Adrenal gland (tissue), 19 donors: Measurements from ENCODE around the gene SLC38A9. TPM values are rescaled to one million over a fixed set of nuclear protein-coding genes. Genes with fewer than 3 reads are reported as not detected.
"Not testable (repeated sequence)": the region's sequence is repeated elsewhere in the genome, so short reads cannot be mapped to it uniquely, and the experiment has no call there.

Experiments
- DNase-seq, 7 donors: peaks; one replicate each; pipeline ENCODE4 v3.0.0-alpha.2; 2019 to 2020
- H3K27ac ChIP-seq, 5 donors: fragments of 200-600 bp; sonication (generic) in 4 of 5; 1 replicate in 3 of 5; 2 replicates in 2 of 5; pipeline versions ENCODE4 v1.5.1 to v1.8.0; 2016 to 2020; ENCODE audit warnings: mild to moderate bottlenecking in 1 of 5
- H3K27me3 ChIP-seq: fragments of 200-600 bp; 2 replicates; pipeline ENCODE4 v1.8.0; 2021
- H3K36me3 ChIP-seq, 2 donors: fragments of 200-600 bp; replicated peaks in 1 of 2; 1 replicate in 1 of 2; 2 replicates in 1 of 2; pipeline versions ENCODE4 v1.5.1 to v1.8.0; 2018 to 2022
- H3K4me1 ChIP-seq, 2 donors: fragments of 200-600 bp; replicated peaks in 1 of 2; 1 replicate in 1 of 2; 2 replicates in 1 of 2; pipeline versions ENCODE4 v1.5.1 to v1.8.0; 2018 to 2021
- H3K4me3 ChIP-seq, 4 donors: fragments of 200-600 bp; sonication (generic) in 3 of 4; one replicate each; pipeline ENCODE4 v1.5.1; 2016 to 2018
- H3K9me3 ChIP-seq, 3 donors: fragments of 200-600 bp; sonication (generic) in 1 of 3; replicated peaks in 1 of 3; 1 replicate in 2 of 3; 2 replicates in 1 of 3; pipeline versions ENCODE4 v1.5.1 to v1.8.0; 2016 to 2021
- POLR2A ChIP-seq, 2 donors: fragments of 450-650 bp; IDR thresholded peaks; one replicate each; pipeline ENCODE4 v1.6.1; 2017; ENCODE audit warnings: antibody characterized with exemption in 2 of 2, mild to moderate bottlenecking in 2 of 2, moderate library complexity in 1 of 2
- WGBS, 4 donors: extraction: QIAGEN DNeasy Blood & Tissue Kit in 2 of 4; methylation state at CpG; one replicate each; pipeline versions ENCODE4 v1.1.5 to v1.1.7; 2013 to 2017; 5-methylcytosine and 5-hydroxymethylcytosine counted together
- intact Hi-C, 2 donors: fragments of 100-400 bp; cut with DNase I; formaldehyde crosslinking; loops; one replicate each; pipeline versions ENCODE4 v1.14.1 to v1.15.0; 2022 to 2023
- long read RNA-seq, 10 donors: library from polyadenylated mRNA in 3 of 10; unstranded in 2 of 10; stranded (forward) in 1 of 10; transcript quantifications; one replicate each; pipeline ENCODE4 v2.0.0 and lab custom pipeline, GENCODE V29; 2021 to 2026
- polyA plus RNA-seq, 3 donors: library from polyadenylated mRNA; stranded (reverse); fragments of 200-250 nt in 2 of 3; fragments of 350-450 nt in 1 of 3; fragmentation: Illumina TruSeq in 1 of 3; extraction: RNeasy Lipid Tissue Mini Kit (QIAGEN cat#74804) in 1 of 3; gene quantifications; one replicate each; pipeline ENCODE4 v1.2.3, GENCODE V29; 2013 to 2014
- total RNA-seq, 9 donors: library from RNA; depleted of rRNA in 4 of 9; stranded (reverse); fragments of >200 nt in 4 of 9; fragments of 120-200 nt in 1 of 9; fragmentation: NEBNext Ultra II Directional in 1 of 9; extraction: Animal tissue kit (Norgen Biotek cat#: 25700) in 1 of 9; gene quantifications; one replicate each; pipeline versions ENCODE4 v1.1.0 to v1.2.4, GENCODE V29; 2013 to 2023
- TF ChIP-seq, protein P1 (sequence below), 6 experiments: fragments of 450-650 bp in 4 of 6; fragments of 200-600 bp in 2 of 6; sonication (generic) in 1 of 6; IDR thresholded peaks; 1 replicate in 5 of 6; 2 replicates in 1 of 6; pipeline versions ENCODE4 v1.5.1 to v1.8.0; 2016 to 2021; ENCODE audit warnings: antibody characterized with exemption in 6 of 6, mild to moderate bottlenecking in 2 of 6, moderate library complexity in 1 of 6
- donor health status: healthy with polysubstance abuse.
- donor health status: Bipolar disorder and iron deficiency.
- donor health status: DM: yes; HTN: yes; CAD: no.
- donor health status: DM: no; HTN: no; CAD: no.
- donor health status: DM: no; HTN: no; CAD: no.
- donor health status: DM: yes; HTN: yes; CAD: no.

The SLC38A9 gene, protein sequence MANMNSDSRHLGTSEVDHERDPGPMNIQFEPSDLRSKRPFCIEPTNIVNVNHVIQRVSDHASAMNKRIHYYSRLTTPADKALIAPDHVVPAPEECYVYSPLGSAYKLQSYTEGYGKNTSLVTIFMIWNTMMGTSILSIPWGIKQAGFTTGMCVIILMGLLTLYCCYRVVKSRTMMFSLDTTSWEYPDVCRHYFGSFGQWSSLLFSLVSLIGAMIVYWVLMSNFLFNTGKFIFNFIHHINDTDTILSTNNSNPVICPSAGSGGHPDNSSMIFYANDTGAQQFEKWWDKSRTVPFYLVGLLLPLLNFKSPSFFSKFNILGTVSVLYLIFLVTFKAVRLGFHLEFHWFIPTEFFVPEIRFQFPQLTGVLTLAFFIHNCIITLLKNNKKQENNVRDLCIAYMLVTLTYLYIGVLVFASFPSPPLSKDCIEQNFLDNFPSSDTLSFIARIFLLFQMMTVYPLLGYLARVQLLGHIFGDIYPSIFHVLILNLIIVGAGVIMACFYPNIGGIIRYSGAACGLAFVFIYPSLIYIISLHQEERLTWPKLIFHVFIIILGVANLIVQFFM
- 10 to 100 TPM; 11.1 to 61.4 (median 15.3) TPM for total RNA-seq
- polyA plus RNA-seq = 10 to 100 TPM in 1 of 3 donors, 1 to 10 TPM in 2; 7.6 to 15.0 (median 8.7) TPM
- long read RNA-seq, donor 1 = 0 reads
- long read RNA-seq, donor 2, partial matches to known transcripts = 9 of 10 reads
- long read RNA-seq, donor 2, other reads (novel, unspliced or antisense) = 0 of 10 reads
- long read RNA-seq, donor 3, partial matches to known transcripts = 0 of 1 reads
- long read RNA-seq, donor 3, other reads (novel, unspliced or antisense) = 0 of 1 reads
- long read RNA-seq, donor 4, partial matches to known transcripts = 0 of 8 reads
- long read RNA-seq, donor 4, other reads (novel, unspliced or antisense) = 6 of 8 reads
- long read RNA-seq, donor 5, partial matches to known transcripts = 0 of 7 reads
- long read RNA-seq, donor 5, other reads (novel, unspliced or antisense) = 3 of 7 reads
- long read RNA-seq, donor 6, partial matches to known transcripts = 0 of 2 reads
- long read RNA-seq, donor 6, other reads (novel, unspliced or antisense) = 2 of 2 reads
- long read RNA-seq, donor 7 = 0 reads
- long read RNA-seq, donor 8 = 0 reads
- long read RNA-seq, donor 9, partial matches to known transcripts = 0 of 2 reads
- long read RNA-seq, donor 9, other reads (novel, unspliced or antisense) = 0 of 2 reads
- long read RNA-seq, donor 10, partial matches to known transcripts = 0 of 1 reads
- long read RNA-seq, donor 10, other reads (novel, unspliced or antisense) = 0 of 1 reads

DNA sequence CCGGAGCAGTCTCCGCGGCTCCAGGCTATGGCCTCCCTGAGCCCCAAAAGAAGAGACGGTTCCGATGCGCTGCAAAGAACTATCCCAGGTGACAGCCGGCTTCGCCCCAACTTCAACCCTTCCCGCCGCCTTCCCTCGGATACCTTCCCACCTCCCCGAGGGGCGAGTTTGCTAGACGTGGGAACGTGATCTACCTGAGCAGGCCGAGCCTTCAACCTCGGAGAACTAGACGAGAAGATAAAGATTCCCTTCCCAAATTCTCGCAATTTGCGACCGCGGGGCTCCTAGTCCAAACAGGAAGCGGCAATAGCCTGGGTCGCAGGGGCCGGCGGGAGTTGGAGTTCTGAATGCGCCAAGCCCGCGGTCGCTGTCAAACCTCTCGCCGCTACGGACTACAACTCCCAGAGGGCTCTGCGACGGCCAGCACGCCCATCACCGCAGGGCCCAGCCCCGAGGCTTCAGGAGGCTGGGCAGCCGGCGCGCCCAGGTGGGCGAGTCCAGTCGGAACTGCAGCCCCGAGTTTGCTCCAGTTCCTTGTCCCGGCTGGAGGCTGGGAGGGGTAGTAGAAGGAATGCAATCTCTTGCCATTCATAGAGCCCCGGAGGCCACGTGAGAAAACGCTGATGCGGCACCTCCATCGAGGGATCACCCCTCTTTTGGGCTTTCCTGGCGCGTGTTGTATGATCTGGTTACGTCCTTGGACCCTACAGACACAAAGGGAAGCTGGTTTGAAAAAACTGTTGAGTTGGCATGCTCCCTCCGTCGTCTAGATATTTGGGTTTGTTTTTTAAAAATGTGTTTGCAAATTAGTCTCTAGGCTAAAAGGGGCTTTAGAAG, at the start of gene SLC38A9:
SLC38A9 (minus strand) TSS at position 302 of the 837 bp plus-strand sequence. CDS start 14,366 bp downstream, outside the sequence.
- Histone ChIP-seq H3K9me3 (no peaks in the 10 kb centered on the region), H3K4me3 (peak within 1 kb of the TSS; percentile 30 to 89 (median 76)), H3K27ac (peak within 1 kb of the TSS in 3 of 5 donors; percentile 39 to 56 (median 52)), H3K36me3 (no peaks in the 10 kb centered on the region), H3K27me3 (no peaks in the 10 kb centered on the region), H3K4me1 (peaks cover 9 to 13% of the 10 kb centered on the region in 2 donors)
- peak; percentile 94 to 98 (median 96) for DNase-seq
- TF ChIP-seq, protein P1, sequence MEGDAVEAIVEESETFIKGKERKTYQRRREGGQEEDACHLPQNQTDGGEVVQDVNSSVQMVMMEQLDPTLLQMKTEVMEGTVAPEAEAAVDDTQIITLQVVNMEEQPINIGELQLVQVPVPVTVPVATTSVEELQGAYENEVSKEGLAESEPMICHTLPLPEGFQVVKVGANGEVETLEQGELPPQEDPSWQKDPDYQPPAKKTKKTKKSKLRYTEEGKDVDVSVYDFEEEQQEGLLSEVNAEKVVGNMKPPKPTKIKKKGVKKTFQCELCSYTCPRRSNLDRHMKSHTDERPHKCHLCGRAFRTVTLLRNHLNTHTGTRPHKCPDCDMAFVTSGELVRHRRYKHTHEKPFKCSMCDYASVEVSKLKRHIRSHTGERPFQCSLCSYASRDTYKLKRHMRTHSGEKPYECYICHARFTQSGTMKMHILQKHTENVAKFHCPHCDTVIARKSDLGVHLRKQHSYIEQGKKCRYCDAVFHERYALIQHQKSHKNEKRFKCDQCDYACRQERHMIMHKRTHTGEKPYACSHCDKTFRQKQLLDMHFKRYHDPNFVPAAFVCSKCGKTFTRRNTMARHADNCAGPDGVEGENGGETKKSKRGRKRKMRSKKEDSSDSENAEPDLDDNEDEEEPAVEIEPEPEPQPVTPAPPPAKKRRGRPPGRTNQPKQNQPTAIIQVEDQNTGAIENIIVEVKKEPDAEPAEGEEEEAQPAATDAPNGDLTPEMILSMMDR (IDR thresholded peaks at IDR 0.05) = no peak
- TF ChIP-seq POLR2A (IDR thresholded peaks at IDR 0.05) = peak; percentile 9 to 42
- 0% methylated on average over 33 to 55 of the region's 55 CpGs for WGBS, 4 donors
- intact Hi-C loops = no loop called here

DNA sequence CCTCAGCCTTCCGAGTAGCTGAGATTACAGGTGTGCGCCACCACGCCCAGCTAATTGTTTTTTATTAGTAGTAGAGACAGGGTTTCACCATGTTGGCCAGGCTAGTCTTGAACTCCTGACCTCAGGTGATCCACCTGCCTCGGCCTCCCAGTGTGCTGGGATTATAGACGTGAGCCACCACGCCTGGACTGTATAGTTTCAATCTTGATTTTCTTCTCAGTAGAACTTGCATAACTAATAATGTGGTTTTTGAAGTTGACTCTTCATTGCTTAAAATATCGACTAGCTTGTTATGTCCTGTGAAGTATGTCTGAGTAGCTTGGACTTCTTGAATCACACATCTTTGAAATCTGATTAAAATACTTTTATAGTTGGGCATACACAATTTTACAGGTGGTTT, 49.6 kb upstream of the SLC38A9 start:
- H3K4me1 ChIP-seq, H3K36me3 ChIP-seq, intact Hi-C loops, DNase-seq, H3K27ac ChIP-seq, H3K9me3 ChIP-seq, H3K4me3 ChIP-seq: not testable (repeated sequence)
- WGBS, 4 donors = 85 to 89% (median 89%) methylated on average over 7 of the region's 7 CpGs
- H3K27me3 ChIP-seq = peaks cover 18% of the 10 kb centered on the region

GRCh38 chr5:55758714-55759113, 46.6 kb upstream of the SLC38A9 start:
- 65 to 71% (median 67%) methylated on average over 2 of the region's 2 CpGs for WGBS, 4 donors
- no peak overlapping the region for H3K27ac ChIP-seq
- peaks cover 22% of the 10 kb centered on the region for H3K27me3 ChIP-seq
- intact Hi-C loops = no loop called here
- no peak overlapping the region for H3K4me3 ChIP-seq
- no peak for TF ChIP-seq POLR2A (IDR thresholded peaks at IDR 0.05)
- TF ChIP-seq, protein P1 (IDR thresholded peaks at IDR 0.05) = no peak
- H3K36me3 ChIP-seq = no peaks in the 10 kb centered on the region
- no peaks in the 10 kb centered on the region for H3K4me1 ChIP-seq
- no peaks in the 10 kb centered on the region for H3K9me3 ChIP-seq
- no peak for DNase-seq

GRCh38 chr5:55758231-55758630, 46.1 kb upstream of the SLC38A9 start:
- Histone ChIP-seq H3K4me3 (no peak overlapping the region), H3K4me1 (no peaks in the 10 kb centered on the region), H3K27me3 (peaks cover 22% of the 10 kb centered on the region), H3K27ac (no peak overlapping the region), H3K9me3 (no peaks in the 10 kb centered on the region), H3K36me3 (no peaks in the 10 kb centered on the region)
- WGBS, 4 donors = 78 to 91% (median 81%) methylated on average over 1 of the region's 1 CpG
- DNase-seq = no peak
- intact Hi-C loops = no loop called here
- TF ChIP-seq POLR2A (IDR thresholded peaks at IDR 0.05) = no peak
- TF ChIP-seq, protein P1 (IDR thresholded peaks at IDR 0.05) = no peak
